GDM1 (cell line): Measurements from ENCODE around the gene SPATA21.

Experiments used
- DNase-seq: peaks from one replicate; lab custom pipeline; 2025; lab: John Stamatoyannopoulos, UW

SPATA21 gene

GRCh38 chr1:16420424-16421118 is 16.7 kb downstream of the SPATA21 start:
- no peak for DNase-seq

DNA sequence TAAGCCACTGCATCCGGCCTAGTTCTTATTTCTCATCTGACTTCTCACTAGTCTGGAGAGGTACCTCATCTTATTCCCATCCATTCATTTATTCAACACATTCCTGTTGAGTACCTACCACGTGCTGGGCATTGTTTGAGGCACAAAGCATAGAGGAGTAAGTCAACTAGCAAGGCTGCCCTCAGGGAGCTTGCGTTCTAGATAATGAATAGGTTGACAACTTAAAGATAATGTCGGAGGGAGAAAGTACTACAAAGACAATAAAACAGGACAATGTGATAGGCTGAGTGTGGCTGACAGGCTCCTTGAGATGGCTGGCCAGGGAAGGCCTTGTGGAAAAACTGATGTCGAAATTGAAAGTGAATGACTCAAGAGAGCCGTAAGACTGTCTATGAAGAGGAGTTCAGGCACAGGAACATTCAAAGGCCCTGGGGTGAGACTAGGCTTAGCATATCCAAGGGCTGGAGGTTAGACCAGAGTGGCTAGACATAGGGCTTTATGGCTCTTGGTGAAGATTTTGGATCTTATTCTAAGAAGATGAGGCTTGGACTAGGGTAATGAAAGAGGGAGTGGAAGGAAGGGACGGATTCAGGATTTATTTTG is 18.3 kb downstream of the SPATA21 start:
- no peak for DNase-seq

GRCh38 chr1:16413191-16413590 is 24.0 kb downstream of the SPATA21 start:
- no peak for DNase-seq

GRCh38 chr1:16410803-16411202 is 26.4 kb downstream of the SPATA21 start:
- DNase-seq = no peak

DNA sequence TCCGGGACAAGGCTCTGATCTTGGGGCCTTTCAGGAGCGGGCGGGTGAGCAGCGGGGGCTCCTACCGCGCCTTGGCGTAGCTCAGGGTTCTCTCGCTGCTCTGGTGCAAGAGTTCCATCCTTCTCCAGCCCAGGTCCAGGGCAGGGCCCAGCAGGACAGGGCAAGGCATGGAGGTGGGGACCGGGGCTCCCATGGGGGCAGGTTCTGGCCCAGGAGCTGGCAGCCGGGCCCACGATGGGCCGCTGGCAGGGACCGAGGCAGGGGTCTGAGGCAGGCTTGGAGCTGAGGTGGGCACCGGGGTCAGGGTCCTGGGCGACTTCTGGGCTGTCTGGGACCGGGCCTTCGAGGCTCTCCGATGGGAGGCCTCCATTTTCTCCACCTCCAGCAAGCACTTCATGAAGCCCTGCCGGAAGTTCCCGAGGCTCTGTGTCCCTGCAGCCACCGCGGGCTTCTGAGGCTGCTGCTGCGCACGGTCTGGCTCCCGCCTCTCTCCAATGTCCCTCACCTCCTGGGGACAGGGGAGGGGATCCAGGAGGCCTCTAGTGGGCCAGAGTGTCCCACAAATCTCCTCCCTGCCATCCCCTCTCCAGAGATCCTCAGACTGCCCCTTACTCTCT is 27.6 kb downstream of the SPATA21 start:
- DNase-seq = no peak

DNA sequence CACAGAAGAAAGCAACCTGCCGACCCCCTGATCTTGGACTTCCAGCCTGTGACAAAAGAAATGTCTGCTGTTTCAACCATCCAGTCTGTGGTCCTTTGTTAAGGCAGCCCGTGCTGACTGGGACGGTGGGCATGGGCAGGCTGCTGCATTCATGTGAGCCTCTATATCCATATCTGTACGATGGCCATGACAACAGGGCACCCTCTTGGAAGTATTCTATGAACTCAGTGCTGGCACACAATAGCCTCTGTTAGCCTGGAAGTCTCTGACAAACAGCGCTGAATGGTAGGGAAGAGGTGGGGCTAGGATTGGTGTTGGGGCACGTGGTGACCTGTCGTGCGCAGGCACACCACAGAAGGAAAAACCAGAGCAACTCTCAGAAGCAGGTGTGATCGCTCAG is 30.4 kb downstream of the SPATA21 start:
- DNase-seq = no peak

GRCh38 chr1:16405441-16405840 is 31.8 kb downstream of the SPATA21 start:
- DNase-seq = no peak

DNA sequence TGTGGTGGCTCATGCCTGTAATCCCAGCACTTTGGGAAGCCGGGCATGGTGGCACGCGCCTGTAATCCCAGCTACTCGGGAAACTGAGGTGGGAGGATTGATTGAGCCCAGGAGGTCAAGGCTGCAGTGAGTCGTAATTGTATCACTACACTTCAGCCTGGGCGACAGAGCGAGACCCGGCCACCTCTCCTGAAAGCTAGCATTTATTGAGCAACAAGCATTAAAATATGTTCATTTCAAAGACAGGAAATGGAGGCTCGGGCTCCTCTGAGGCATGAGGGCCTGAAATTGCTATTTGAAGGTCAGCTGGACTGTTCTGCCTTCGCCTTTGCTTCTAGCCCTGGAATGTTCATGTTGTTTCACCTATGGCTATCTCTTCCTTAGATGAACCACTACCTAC is 34.5 kb downstream of the SPATA21 start:
- DNase-seq = no peak

DNA sequence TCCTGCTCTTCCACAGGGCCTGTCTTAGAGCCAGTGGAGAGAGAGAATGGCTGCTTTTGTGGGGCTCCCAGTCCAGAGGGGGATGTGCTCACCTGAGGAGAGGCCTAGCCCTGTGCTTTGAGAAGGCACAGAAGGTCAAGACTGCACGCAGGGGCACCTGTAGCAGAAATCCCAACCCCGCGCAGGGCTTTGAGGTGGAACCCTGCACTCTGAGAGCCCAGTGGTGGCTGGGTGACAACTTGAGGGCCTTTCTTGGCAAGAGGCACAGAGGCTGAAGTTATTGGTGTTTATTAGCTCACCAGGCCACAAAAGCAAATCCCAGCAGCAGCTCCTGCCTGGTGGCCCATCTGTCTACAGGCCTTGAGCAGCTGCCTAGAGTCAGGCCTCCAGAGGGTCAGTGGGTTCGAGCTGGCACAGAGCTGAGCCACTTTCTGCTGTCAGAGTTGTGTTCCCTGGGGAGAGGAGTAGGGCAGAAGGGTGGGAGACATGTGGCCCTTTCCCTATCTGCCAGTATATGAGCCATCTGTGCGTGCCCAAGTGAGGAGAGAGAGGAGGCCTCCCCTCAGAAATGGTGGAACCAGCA is 38.8 kb downstream of the SPATA21 start:
- DNase-seq = no peak

DNA sequence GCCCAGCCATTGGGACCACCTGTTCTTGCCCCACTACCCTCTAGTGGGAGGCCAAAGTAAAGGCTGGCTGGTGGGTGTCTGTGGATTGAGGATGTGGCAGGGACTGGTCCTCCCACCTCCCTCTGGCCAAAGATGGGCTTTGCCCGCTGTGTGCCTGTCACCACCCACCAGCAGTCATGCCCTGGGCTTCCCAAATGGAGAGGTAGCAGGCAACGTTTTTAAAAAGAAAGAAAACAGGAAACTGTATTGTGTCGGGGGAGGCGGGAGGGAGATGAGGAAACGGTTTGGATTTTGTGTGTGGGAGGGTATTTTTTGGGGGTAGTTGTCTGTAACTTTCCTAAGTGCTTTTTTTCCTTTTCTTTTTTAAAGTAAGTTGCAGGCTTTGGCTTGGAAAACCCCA is 40.1 kb downstream of the SPATA21 start:
- no peak for DNase-seq

DNA sequence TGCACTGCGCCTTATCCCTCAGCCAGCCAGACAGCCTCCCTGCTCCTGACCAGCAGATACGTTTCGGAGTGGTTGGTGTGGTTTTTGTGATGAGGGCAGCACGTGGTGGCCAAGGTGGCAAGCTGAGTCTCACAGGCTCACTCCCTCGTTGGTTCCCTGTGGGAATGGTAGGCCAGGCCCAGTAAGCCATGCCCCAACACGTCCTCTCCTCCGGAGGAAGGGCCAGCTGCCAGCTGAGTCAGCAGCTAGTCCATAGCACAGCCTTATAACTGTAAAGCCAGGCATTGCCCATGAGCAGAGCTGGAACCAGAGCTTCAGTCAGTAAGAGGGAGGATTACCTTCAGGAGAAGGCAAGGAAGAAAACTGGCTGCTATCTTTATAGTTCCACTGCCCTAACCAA is 40.6 kb downstream of the SPATA21 start:
- no peak for DNase-seq

- no peak for DNase-seq
These were observed 42.2 kb downstream of the SPATA21 start for GRCh38 chr1:16394977-16395376.

GRCh38 chr1:16393570-16394521 is 43.4 kb downstream of the SPATA21 start:
- DNase-seq = no peak

DNA sequence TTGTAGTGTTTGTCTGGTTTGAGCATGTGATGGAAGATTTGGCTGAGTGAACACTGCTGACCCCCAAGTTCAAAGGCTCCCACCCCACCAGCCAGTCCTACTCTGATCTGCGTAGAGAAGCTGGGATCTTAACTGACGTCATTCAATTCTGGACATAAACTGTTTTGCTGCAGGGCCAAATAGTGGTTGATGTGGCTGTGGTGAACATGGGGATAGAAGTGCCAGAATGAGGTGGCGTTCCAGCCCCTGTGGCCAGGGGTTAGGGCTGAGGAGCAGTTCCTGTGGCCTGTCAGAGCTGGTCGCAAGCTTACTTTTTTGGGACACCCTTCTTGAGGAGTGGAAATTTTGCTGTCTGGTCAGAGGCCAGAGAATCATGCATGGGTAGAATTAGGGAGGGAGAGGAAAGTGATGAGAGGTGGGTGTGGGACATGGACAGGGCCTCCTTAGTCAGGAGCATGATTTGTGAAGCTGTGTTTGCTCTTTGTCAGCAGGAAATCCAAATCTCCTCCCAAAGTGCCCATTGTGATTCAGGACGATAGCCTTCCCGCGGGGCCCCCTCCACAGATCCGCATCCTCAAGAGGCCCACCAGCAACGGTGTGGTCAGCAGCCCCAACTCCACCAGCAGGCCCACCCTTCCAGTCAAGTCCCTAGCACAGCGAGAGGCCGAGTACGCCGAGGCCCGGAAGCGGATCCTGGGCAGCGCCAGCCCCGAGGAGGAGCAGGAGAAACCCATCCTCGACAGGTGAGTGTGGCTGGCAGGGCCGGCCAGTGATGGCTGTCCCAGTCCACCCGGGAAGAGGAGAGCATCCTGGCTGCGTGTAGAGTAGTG is 44.3 kb downstream of the SPATA21 start:
- DNase-seq = no peak

- DNase-seq = no peak
These were observed 45.8 kb downstream of the SPATA21 start for GRCh38 chr1:16391411-16391810.

DNA sequence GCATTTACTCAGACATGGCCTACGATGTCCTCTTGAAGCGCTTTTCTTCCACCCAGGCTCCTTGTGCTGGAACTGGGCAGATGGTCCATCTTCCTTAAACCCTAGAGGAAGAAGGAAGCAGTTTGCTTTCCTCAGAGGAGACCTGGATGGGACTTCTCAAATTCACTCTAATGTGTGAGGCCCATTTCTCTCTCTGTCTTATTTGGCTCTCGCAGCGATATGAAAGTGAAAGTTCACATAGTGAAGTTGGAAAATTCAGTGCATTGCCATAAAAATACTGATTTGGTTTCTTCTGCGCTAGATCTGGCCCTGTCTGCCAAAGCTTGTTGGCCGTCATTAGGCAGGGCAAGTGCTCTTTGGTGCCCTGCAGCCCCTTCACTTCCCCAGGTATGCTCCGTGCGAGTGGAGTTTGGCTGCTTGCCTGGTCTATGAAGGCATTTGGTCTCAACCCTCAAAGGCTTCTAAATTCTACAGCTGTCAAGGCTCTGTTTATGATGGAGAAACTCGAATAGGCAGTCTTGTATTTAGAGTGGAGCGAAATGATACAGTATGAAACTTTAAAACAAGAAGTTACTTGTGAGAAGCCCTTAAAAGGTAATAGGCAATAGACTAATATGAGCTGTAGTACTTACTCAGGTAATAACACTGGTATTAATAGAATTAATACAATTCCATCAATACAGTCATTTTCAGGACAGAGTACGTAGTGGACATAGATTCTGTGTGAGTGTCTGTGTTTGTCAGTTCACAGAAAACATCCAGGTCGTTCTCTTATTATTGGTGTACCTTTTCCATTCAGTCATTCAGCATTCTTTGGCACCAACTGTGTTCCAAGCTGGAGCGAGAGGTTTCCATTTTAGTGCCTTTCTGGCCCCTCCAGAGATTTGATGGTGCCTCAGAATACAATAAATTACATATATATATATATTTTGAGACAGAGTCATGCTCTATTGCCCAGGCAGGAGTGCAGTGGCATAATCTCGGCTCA is 49.7 kb downstream of the SPATA21 start:
- no peak for DNase-seq

DNA sequence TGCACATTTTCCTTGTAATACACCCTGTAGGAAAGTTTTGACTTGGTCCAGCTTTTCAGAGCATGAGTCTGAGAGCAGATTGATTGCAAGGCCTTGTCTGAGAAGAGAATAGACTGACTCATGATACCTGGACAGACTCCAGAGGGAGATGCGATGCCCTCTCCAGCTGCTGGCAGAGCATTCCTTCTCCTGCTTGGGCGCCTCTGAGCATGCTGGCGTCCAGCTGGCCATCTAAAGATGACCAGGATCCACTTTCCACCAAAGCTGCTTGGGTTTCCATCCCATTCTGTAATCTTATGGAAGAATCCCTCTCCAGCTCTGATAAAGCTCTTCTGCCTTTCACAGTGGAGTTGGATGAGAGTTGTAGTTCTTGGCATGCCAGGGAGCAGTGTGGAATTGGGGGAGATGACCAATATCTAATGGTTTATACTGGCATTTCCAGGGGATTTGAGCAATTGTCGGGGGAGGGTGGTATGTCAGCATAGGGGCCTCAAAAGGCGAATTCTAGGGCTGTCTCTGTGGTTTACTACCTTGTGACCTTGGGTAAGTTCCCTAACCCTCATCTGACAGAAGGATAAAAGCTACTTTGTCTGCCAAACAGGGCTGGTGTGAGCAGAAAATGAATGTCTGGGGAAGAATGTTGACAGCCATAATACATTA is 50.6 kb downstream of the SPATA21 start:
- no peak for DNase-seq

GRCh38 chr1:16385659-16386453 is 51.4 kb downstream of the SPATA21 start:
- DNase-seq = no peak

GRCh38 chr1:16383888-16384287 is 53.3 kb downstream of the SPATA21 start:
- DNase-seq = no peak
